SU-DHL-6 (cell line): ENCODE results near the gene CLCA2.

ENCODE experiments used
- CTCF ChIP-seq: fragments of 200-600 bp; sonication (generic); IDR thresholded peaks from one replicate; pipeline ENCODE4 v1.5.1; 2017; ENCODE audit warnings: antibody characterized with exemption, mild to moderate bottlenecking, low read length, moderate library complexity; ENCODE audit not compliant: insufficient read depth, poor library complexity, severe bottlenecking
- EZH2phosphoT487 ChIP-seq: fragments of 200-600 bp; sonication (generic), shearing (Covaris generic); conservative IDR thresholded peaks from 2 replicates; pipeline ENCODE4 v1.6.1; 2018; ENCODE audit warnings: mild to moderate bottlenecking, antibody characterized with exemption, low read length, moderate library complexity, mixed read lengths

DNA sequence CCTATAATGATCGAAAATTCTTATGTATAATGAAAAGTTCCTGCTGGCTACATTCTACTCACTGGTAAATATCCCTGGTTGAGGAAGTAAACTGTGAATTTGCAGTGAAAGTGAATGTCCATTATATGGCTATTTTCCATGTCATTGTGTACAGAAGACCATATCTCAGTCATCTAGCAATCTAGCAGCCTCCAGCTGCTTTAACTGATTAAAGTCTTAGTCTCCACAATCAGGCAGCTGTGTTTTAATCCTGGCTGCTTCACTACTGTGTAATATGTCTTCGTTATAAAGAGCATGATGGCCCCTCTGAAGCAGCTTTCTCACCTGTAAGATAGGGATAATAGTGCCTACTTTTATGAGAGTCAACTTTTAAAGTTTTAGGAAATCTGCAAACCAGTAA is 11.4 kb downstream of the CLCA2 start:
- no peak for TF ChIP-seq CTCF
- no peak for TF ChIP-seq EZH2phosphoT487
